HG02870 (cell line): Measurements from ENCODE around the gene GUCY2C.
"Not testable (repeated sequence)": the region's sequence is repeated elsewhere in the genome, so short reads cannot be mapped to it uniquely, and the experiment has no call there.

Experiments used
- ATAC-seq: cut with Tn5 transposase; IDR thresholded peaks from one replicate; pipeline ENCODE4 v1.9.1; 2021; ENCODE audit warnings: mild to moderate bottlenecking, moderate library complexity; ENCODE audit not compliant: unreplicated experiment

Gene GUCY2C

DNA sequence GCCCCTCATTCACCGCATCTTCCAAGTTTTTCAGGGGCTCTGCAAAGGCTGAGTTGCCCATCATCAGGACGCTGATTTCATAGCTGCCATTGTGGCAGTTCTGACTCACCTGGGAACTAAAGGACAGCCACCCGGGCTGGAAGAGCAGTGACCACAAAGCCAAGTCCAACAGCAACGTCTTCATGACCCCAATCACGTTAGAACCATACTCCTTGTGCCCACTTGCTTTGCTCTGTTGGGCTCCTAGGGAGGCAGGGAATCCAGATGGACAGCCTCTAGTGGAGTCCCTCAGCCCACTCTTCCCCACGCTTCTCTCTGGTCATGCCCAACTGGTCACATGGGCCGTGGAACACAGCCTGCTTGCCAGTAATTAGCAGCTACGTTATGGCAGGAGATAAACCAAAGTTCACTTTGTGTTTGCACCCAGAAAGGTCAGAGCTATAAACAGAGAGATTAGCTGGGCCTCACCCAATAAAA lies at the start of gene GUCY2C:
TSS of gene GUCY2C (minus strand) at position 335 of the 477 bp plus-strand sequence. CDS start at position 184, 151 bp downstream.
- ATAC-seq, result no peak

DNA sequence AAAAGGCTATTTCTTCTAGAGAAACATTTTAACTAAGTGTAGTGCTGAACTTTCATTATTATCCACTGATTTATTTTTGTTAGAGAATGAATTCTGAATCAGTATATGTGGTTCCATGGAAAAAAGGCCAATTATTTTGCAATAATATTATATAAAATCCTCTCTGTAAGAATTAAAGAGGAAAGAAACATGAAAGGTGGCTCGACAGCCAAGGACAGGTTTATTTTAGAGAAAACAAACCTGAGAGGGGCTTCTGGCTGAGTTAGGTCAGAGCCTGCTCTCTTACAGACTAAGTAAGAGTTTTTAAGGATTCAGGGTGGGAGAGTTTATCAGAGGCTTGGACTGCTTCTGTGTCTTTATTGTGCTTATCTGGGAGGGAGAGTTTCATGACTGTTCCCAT lies 46.7 kb upstream of the GUCY2C start:
- no peak for ATAC-seq

DNA sequence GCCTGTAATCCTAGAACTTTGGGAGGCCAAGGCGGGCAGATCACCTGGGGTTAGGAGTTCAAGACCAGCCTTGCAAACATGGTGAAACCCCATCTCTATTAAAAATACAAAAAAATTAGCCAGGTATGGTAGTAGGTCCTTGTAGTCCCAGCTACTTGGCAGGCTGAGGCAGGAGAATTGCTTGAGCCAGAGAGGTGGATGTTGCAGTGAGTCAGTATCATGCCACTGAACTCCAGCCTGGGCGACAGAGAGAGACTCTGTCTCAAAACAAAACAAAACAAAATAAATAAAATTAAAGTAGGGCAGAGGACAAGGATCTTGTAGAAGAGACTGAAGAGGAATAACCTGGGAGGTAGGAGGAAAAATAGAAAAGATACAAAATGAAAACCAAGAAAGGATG lies 45.5 kb upstream of the GUCY2C start:
- no peak for ATAC-seq

DNA sequence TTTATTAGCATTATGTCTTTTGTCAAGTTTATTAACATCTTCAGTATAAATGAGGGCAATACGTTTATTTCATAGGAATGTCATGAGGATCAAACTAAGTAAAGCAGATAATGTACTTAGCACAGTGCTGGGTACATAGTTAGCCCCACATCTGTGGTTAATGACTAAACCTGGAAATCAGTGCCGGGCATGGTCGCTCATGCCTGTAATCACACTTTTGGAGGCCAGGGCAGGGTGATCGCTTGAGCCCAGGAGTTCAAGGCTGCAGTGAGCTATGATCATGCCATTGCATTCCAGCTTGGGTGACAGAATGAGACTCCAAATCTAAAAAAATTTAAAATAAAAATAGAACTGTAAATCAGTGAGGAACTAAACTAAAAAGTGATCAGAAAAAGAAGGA lies 44.8 kb upstream of the GUCY2C start:
- ATAC-seq, result no peak

DNA sequence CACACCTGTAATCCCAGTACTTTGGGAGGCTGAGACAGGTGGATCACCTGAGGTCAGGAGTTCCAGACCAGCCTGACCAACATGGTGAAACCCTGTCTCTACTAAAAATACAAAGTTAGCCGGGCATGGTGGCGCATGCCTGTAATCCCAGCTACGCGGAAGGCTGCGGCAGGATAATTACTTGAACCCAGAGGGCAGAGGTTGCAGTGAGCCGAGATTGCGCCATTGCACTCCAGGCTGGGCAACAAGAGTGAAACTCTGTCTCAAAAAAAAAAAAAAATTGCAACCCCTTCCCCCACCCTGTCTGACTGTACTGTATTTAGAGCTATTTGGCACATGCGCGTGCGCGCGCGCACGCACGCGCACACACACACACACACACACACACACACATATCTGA lies 40.0 kb upstream of the GUCY2C start:
- not testable (repeated sequence) for ATAC-seq

DNA sequence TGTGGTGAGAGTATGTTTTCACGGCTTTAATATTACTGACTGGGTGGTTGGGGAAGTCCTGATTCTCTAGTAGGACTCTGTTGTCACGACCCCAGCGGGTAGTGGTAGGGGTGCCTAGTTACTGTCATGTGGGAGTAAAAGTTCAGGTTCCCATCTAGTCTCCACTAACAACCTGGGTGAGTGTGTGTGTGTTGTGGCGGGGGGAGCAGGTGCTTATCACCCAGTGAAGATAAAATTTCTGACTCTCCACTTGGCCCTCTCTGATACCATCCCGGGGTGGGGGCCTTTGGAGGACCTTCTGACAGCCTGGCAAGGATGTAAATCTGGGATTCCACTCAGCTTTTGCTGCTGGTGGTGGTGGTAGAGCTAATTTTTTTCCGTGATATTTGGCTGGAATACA lies 35.4 kb upstream of the GUCY2C start:
- ATAC-seq, result no peak

DNA sequence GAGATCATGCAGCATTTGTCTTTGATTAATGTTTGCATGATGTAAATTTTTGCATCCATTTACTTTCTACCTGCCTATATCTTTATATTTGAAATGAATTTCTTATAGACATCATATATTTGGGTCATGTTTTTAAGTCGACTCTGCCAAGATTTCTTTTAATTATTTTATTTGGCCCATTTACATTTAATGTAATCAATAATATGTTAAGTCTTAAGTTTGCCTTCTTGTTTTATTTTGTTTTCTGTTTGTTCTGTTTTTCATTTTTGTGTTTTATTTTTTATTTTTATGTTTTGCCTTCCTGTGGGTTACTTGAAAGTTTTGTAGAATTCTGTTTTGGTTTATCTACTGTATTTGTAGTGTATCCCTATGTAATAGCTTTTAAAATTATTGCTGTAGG lies 33.2 kb upstream of the GUCY2C start:
- ATAC-seq, result no peak

DNA sequence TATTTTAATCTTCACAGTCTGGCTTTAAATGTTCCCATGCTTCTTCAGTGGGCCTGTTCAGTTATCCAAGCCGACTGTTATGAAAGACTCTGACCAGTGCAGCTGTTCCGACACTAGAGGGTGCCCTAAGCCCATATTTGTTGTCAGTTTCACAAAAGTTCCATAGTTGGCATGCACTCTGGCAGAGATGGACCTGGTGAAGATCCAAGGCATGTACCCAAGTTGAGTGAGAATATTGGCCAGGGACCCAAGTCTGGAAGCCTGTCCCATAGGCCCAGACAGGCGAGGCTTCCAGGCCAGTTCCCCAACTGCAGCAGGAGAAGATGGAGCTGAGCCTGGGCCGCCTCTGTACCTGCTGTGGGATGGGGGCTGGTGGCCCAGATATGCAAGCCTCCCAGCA lies 27.4 kb upstream of the GUCY2C start:
- ATAC-seq, result no peak

DNA sequence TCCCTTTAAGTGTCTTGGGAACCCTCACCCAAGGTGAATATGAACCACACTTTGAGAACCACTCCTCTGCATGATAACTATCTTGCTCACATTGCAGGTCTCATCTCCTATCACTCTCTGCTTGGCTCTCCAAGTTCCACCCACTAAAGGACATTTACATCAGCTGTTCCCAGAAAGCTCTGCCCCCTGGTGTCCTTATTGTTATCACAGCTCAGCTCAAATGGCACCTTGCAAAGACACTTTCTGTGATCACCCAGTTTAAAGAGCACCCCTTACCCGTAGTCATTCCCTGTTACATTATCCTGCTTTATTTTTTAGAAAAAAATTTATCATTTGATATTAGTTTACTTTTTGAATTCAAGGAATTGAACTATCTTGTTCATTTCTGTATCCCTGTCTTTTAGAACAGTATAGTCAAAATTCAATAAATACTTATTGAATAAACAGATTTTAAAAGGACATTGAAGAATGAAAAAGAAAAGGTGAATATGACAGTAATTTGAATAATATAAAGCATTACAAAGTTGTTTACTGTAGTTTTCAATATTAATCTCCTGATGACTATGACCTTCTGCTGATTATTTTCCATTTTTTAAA lies 20.5 kb upstream of the GUCY2C start:
- peak; percentile 75 for ATAC-seq

DNA sequence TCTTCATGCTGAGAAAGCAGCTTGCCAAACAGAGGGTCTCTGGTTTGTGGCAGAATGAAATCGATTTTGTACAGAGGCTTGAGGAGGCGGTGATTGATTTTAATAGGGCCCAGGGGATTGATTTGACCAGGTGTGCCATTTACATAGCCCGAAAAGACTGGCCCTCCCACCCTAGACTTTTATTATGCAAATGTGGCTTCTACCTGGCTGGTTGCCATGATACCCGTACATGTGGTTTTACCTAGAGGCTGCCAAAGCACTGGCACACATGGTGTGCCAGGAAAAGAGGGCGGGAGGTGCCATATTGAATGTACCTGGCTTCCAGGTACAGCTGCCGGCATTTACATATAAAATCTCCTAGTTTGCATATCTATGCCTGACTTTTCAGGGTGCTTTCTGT lies 18.0 kb upstream of the GUCY2C start:
- no peak for ATAC-seq

DNA sequence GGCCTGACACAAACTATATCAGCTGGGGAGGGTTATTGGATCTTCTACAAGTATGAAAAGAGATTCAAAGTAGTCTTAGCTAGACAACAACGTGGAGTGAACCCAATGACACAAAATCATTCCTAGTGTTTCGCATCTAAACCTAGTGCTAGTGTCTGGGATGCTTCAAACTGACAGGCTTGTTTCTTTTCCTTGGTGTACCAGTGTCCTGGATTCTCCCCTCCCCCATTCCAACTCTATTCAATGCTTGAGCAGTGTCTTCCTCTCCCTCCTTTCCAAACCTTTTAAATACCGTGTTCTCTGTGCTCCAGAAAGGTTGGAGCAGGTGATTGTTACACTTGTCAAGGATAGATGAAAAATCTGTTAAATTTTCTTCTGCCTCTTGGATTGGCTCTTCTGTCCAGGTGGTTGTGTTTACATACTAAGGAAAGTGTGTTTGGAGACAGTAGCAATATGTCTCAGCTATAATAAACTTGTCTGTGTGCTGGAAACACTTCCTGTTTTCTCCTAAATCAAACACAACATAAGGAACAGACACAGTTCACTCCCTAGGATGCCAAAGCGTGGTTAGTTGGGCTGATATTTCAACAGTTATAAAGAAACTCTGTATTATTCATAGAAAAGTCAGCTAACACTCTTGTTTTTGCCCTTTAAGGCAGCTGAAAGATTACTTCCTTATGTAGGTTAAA lies 14.4 kb upstream of the GUCY2C start:
- no peak for ATAC-seq

DNA sequence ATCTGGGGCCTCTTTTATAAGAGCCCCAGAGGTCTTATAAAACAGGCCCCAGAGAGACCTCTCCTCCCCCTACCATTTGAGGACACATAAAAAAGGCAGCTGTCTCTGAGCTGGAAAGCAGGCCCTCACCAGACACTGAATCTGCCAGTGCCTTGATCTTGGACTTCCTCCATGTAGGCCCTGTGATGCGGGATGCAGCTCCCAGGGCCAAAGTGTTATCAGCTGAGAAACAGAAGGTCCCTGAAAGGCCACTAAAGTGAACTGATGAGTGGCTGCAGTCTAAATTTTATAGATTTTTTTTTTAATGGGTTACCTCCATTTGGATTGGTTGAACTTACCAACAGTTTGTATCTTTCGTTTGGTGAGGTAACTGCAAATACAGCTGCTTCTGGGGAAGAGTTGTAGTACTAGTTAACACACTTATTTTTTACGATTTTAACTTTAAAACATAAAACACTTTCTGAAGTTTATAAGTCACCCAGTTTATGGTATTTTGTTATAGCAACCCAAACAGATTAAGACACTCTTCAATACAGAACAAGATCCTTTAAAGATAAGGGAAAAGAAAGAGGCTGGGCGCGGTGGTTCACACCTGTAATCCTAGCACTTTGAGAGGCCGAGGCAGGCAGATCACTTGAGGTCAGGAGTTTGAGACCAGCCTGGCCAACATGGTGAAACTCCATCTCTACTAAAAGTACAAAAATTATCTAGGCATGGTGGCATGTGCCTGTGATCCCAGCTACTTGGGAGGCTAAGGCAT lies 5.6 kb upstream of the GUCY2C start:
- no peak for ATAC-seq

DNA sequence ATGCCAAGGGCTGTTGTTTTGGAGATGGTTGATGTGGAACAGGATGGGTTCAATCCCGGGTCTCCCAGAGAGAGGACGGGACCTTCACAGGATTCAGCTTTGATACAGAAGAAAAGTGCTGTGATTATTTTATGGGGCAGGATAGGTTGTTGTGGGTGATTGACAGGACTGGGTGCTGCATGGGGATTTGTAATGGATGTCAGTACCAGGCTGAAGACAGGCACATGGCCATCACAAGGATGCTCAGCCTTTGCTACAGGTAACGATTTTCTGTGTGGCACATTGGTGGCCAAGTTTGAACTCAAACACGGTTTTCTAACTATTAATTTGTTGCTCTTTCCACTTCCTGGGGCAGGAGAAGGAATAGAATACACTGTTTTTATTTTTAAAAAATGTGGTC lies 4.5 kb upstream of the GUCY2C start:
- ATAC-seq, result no peak

DNA sequence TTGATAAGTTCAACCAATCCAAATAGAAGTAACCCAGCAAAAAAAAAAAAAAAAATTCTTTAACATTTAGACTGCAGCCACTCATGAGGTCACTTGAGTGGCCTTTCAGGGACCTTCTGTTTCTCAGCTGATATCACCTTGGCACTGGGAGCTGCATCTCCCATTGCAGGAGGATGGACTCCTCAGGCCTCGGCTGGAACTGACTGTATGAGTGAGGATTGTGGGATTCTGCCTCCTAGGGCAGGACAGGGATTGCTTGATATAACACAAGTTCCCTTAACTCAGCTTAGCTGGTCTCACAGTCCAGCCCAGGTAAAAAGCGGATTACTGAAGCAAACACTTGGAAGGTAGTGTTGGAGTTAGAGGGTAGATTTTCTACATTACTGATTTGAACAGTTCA lies 3.5 kb upstream of the GUCY2C start:
- no peak for ATAC-seq

DNA sequence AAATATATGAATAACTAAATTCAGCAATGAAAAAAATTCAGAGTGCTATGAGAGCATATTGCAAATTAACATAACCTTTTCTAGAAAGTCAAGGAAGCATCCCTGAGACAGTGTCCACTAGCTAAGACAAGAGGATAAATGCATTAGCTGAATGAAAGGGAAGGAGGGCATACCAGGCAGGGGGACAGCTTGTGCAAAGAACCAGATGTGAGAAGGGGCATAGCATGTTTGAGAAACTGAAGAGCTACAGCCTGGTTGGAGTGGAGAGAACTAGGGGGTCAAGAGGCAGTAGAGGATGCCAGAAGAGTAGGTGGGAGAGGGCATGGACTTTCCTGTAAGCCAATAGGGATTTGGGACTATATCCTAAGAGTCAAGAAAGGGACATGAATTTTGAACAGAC lies 2.2 kb upstream of the GUCY2C start:
- ATAC-seq, result no peak

DNA sequence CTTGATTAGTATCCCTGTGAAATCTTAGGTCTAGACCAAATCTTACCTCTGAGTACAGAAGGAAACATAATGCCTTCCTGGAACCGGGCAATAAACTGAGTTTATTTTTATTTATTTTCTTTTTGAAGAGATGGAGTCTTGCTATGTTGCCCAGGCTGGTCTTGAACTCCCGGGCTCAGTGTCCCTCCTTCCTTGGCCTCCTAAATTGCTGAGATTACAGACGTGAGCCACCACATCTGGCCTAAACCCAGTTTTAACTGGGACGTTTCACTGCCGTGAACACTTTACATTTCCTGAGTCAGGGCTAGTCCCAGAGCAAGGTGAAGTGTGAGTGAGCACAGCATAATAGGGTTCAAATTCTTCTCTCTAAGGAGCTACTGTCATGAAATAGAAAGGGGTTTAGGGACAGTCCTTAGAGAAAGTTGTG lies 671 bp downstream of the GUCY2C start:
- no peak for ATAC-seq

DNA sequence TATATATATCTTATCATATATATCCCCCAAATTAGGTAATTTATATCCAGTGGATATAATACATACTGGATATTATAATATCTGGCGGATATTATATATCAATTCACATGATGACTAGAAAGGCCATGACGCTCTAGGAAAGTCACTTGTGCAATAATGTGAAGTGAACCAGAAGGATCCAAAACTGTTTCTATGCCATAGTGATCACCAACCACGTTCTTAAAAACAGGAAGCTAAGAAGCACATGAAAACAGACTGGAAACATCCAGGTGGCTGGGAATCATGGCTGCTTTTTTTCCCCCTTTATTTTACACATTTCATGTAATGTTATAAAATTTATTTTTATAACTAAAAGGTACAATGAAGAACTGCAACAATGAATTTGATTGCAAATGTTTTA lies 1.4 kb downstream of the GUCY2C start:
- ATAC-seq, result no peak

DNA sequence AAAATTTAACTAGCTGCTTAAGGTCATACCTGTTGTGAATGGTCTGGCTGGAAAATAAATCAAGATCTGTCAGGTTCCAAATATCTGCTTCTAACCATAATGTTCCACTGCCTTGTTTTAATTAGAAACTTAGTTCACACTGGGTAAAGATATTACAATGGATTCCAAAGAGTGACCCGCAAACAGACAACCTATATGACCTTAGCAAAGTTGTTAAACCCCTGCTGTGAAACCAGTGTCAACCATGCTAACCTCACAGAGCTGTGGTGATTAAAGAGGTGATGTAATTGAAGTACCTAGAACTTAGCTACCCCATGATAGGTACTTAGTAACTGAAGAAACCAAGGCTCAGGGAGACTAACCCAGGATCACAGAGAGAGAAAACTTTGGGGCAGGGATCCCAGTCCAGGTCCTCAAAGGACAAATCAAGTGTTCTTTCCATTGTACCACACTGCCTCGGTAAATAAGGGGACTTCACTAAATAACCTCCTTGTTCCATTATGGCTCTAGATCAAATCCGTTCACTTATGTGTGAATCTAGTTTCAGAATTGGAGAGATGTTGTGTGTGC lies 2.2 kb downstream of the GUCY2C start:
- no peak for ATAC-seq

DNA sequence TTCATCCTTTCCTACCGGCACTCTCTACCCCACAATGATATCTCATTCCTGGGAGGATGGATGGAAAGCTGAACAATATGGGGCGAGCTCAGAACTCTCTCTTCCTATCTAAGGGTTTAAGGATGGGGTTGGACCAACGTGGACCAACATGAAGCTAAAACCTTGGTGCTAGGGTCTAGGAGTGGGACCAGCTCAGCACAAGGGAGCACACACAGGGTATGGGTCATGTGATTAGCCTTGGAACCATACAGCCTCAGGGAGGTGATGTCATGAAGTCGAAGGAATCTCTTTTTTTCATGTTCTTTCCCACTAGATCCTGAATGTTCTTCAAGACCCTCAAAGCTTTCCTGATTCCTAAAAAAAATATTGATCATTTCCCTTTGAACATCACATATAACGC lies 3.3 kb downstream of the GUCY2C start:
- no peak for ATAC-seq

DNA sequence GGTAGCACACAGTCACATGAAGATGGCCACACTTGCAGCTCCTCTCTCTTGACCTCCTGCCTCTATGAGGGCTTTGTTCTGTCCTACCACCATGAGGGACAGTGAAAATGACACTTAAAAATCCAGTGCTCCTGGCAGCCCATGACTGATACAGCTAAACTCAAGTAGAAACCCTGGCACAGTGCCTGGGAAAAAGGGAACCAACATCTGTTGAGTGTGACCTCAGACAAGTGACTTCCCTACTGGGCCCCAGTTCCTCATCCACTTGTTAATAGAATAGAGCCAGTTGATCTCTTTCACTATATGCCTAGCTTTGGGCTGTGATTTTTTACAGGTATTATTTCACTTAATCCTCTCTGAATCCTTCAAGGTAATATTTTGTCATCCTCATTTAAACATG lies 4.8 kb downstream of the GUCY2C start:
- no peak for ATAC-seq

DNA sequence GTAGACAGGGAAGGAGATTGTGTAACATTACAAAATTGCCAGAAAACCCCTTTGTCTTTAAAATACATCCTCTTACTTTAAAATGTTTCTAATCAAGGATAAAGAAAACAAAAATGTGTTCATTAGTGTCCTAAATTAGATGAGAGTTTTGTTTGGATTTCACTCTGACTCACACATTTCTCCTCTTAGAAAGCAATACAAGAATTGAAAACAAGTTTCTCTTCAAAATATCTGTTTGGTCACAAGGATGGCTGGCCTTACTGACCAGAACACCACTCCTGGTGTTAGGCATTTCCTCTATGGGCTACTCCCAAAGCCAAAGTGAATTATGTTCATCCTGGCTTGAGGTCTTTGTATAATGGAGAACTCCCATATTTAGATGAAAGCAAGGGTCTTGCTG lies 6.4 kb downstream of the GUCY2C start:
- ATAC-seq, result peak; percentile 51

DNA sequence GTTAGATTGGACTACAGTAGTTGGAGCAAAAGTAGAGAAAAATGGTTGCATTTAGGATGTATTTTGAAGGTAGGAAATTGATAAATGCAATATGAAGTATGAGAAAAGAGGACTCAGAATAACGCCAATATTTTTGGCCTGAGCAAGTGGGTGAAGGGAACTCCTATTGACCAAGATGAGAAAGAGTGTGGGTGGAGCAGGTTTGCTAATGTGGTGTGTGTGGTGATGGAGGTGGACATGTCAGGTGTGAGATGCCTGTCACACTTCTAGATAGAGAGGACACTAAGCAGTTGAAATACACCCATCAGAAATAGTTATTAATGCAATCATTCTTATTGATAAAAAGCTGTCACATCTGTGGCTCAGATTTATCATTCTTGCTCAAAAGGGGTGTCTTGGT lies 7.3 kb downstream of the GUCY2C start:
- peak; percentile 54 for ATAC-seq
